HL-60 (cell line): ENCODE measurements around the gene KLK5.

ENCODE experiments used
- DNase-seq, 2 experiments: peaks; one replicate each; pipeline ENCODE4 v3.0.0-alpha.2; 2010 to 2020; ENCODE audit warnings: low read depth in 1 of 2, low spot score in 1 of 2
- H3K27ac ChIP-seq: fragments of 250-450 bp; sonication (Bioruptor Pico); replicated peaks from 2 replicates; pipeline ENCODE4 v1.5.1; 2020; ENCODE audit warnings: mild to moderate bottlenecking, moderate library complexity
- H3K27me3 ChIP-seq: fragments of 250-450 bp; sonication (Bioruptor Pico); 2 replicates; pipeline ENCODE4 v1.5.1; 2021; ENCODE audit warnings: mild to moderate bottlenecking, moderate library complexity; ENCODE audit not compliant: insufficient read depth, poor library complexity, severe bottlenecking
- H3K4me3 ChIP-seq: replicated peaks from 2 replicates; pipeline ENCODE4 v1.5.1; 2011; ENCODE audit warnings: mild to moderate bottlenecking, control low read depth, low read length; ENCODE audit not compliant: insufficient read depth
- GABPA ChIP-seq: IDR thresholded peaks from 2 replicates; pipeline ENCODE4 v1.6.1; 2012; ENCODE audit warnings: low read depth
- POLR2AphosphoS5 ChIP-seq: IDR thresholded peaks from 2 replicates; pipeline ENCODE4 v1.6.1; 2012; ENCODE audit warnings: low read depth
- SPI1 ChIP-seq: IDR thresholded peaks from 2 replicates; pipeline ENCODE4 v1.6.1; 2012; ENCODE audit warnings: low read depth, mild to moderate bottlenecking, borderline replicate concordance
- TF ChIP-seq, protein P1 (sequence below): IDR thresholded peaks from one replicate; pipeline ENCODE4 v1.5.1; 2011; ENCODE audit warnings: low read length, control low read depth, inconsistent platforms; ENCODE audit not compliant: insufficient read depth
- TF ChIP-seq, protein P2 (sequence below): IDR thresholded peaks from 2 replicates; pipeline ENCODE4 v1.6.1; 2012; ENCODE audit warnings: low read depth; ENCODE audit not compliant: insufficient replicate concordance

Gene KLK5

DNA sequence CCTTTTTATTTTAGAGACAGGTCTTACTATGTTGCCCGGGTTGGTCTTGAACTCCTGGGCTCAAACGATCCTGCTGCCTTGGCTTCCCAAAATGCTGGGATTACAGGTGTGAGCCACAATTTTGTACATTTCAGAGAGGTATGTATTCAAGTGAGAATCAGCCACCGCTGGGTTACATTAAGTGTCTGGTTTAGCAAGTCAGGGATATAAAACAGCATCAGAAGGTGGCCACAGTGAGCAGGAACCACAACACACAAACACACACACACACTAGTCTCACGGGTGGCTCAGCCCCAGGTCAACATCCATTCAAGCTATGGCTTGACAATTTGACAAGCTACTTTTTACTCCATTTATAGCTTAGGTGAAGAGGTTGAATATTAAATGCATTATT lies 20.2 kb downstream of the KLK5 start:
- H3K4me3 ChIP-seq: no peak overlapping the region
- H3K27ac ChIP-seq: no peak overlapping the region
- no peak for DNase-seq
- no peaks in the 10 kb centered on the region for H3K27me3 ChIP-seq
- TF ChIP-seq, protein P1, sequence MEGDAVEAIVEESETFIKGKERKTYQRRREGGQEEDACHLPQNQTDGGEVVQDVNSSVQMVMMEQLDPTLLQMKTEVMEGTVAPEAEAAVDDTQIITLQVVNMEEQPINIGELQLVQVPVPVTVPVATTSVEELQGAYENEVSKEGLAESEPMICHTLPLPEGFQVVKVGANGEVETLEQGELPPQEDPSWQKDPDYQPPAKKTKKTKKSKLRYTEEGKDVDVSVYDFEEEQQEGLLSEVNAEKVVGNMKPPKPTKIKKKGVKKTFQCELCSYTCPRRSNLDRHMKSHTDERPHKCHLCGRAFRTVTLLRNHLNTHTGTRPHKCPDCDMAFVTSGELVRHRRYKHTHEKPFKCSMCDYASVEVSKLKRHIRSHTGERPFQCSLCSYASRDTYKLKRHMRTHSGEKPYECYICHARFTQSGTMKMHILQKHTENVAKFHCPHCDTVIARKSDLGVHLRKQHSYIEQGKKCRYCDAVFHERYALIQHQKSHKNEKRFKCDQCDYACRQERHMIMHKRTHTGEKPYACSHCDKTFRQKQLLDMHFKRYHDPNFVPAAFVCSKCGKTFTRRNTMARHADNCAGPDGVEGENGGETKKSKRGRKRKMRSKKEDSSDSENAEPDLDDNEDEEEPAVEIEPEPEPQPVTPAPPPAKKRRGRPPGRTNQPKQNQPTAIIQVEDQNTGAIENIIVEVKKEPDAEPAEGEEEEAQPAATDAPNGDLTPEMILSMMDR: no peak
- no peak for TF ChIP-seq SPI1
- TF ChIP-seq, protein P2, sequence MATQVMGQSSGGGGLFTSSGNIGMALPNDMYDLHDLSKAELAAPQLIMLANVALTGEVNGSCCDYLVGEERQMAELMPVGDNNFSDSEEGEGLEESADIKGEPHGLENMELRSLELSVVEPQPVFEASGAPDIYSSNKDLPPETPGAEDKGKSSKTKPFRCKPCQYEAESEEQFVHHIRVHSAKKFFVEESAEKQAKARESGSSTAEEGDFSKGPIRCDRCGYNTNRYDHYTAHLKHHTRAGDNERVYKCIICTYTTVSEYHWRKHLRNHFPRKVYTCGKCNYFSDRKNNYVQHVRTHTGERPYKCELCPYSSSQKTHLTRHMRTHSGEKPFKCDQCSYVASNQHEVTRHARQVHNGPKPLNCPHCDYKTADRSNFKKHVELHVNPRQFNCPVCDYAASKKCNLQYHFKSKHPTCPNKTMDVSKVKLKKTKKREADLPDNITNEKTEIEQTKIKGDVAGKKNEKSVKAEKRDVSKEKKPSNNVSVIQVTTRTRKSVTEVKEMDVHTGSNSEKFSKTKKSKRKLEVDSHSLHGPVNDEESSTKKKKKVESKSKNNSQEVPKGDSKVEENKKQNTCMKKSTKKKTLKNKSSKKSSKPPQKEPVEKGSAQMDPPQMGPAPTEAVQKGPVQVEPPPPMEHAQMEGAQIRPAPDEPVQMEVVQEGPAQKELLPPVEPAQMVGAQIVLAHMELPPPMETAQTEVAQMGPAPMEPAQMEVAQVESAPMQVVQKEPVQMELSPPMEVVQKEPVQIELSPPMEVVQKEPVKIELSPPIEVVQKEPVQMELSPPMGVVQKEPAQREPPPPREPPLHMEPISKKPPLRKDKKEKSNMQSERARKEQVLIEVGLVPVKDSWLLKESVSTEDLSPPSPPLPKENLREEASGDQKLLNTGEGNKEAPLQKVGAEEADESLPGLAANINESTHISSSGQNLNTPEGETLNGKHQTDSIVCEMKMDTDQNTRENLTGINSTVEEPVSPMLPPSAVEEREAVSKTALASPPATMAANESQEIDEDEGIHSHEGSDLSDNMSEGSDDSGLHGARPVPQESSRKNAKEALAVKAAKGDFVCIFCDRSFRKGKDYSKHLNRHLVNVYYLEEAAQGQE: no peak
- TF ChIP-seq GABPA: no peak
- no peak for TF ChIP-seq POLR2AphosphoS5

DNA sequence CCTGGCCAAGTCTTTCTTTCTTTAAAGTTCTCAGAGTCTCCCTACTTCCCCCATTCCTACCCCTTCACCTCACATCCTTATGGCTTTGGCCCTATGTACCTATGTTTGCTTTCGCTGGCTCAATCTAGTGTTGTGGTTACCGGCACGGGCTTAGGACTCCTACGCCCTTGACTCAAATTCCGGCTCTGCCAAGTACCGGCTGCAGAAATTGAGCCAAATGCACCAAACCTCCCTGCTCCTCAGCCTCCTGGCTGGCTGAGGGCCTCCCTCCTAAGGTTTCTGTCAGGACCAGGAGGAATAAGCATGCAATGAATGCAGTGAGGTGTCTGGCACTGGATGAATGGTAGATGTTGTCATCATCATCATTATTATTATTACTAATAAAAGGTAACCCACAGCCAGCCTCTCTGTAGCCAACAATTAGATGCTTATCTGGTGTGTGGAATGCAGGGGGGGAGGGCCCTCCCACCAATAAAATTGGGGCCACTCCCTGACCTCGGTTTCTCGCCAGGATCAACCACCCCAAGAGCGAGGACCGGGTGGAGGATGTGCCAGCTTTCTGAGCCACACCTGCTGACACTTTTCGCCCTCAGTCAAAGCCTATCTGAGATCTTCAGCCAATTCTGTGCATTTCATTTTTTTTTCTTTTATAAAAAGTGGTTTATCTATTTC lies 20.7 kb downstream of the KLK5 start:
- no peak overlapping the region for H3K4me3 ChIP-seq
- no peak for DNase-seq
- no peak overlapping the region for H3K27ac ChIP-seq

DNA sequence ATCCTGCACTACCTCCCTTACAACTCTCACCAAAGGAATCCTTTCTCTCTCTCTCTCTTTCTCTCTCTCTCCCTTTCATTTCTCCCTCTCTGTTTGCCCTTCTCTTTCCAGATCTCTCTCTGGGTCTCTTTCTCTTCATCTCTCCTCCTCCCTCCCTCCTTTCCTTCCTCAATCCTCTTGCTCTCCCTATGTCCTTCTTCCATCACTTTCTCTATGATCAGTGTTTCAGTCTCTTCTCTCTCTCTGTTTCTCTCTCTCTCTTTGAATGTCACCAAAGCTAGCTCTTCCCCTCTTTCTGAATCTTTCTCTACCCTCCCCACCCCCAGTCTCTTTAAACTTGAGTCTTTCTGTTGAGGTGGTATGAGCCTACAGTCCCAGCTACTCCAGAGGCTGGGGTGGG lies 21.8 kb downstream of the KLK5 start:
- no peak for DNase-seq
- no peak overlapping the region for H3K4me3 ChIP-seq
- no peak overlapping the region for H3K27ac ChIP-seq
- TF ChIP-seq SPI1 (no peak), GABPA (no peak), POLR2AphosphoS5 (no peak)
- TF ChIP-seq, protein P1: no peak
- TF ChIP-seq, protein P2: no peak
- H3K27me3 ChIP-seq: no peaks in the 10 kb centered on the region

More for the DNA sequence above, 20.7 kb downstream of the KLK5 start:
- TF ChIP-seq, protein P2: no peak
- TF ChIP-seq POLR2AphosphoS5 (no peak), GABPA (no peak), SPI1 (no peak)
- TF ChIP-seq, protein P1: no peak
- H3K27me3 ChIP-seq: no peaks in the 10 kb centered on the region
